HG03108 (cell line): Measurements from ENCODE around the gene ABCC1.
"Not testable (repeated sequence)": the region's sequence is repeated elsewhere in the genome, so short reads cannot be mapped to it uniquely, and the experiment has no call there.

Source experiments
- ATAC-seq: cut with Tn5 transposase; IDR thresholded peaks from one replicate; pipeline ENCODE4 v1.9.1; 2021; ENCODE audit warnings: moderate library complexity; ENCODE audit not compliant: unreplicated experiment

ABCC1 gene

GRCh38 chr16:16102738-16103137 is 153.3 kb downstream of the ABCC1 start:
- no peak for ATAC-seq

GRCh38 chr16:16104132-16104803 is 154.9 kb downstream of the ABCC1 start:
- ATAC-seq: not testable (repeated sequence)

DNA sequence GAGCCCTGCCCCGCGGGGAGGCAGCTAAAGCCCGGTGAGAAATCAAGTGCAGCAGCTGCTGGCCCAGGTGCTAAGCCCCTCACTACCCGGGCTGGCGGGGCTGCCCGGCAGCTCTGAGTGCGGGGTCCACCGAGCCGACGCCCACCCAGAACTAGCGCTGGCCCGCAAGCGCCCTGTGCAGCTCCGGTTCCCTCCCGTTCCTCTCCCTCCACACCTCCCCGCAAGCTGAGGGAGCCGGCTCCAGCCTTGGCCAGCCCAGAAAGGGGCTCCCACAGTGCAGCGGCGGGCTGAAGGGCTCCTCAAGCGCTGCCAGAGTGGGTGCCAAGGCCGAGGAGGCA is 155.4 kb downstream of the ABCC1 start:
- not testable (repeated sequence) for ATAC-seq

DNA sequence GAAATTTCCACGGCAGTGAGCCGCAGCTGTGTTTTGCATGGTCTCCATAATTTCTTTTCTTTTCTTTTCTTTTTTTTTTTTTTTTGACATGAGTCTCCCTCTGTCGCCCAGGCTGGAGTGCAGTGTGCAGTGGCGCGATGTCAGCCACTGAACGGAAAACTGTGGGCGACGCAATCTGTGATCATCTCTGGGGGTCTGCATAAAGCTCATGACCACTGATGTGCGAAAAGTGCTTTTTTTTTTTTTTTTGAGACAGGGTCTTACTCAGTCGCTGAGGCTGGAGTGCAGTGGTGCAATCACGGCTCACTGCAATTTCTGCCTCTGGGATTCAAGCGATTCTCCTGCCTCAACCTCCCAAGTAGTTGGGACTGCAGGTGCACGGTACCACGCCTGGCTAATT is 156.2 kb downstream of the ABCC1 start:
- ATAC-seq: no peak

DNA sequence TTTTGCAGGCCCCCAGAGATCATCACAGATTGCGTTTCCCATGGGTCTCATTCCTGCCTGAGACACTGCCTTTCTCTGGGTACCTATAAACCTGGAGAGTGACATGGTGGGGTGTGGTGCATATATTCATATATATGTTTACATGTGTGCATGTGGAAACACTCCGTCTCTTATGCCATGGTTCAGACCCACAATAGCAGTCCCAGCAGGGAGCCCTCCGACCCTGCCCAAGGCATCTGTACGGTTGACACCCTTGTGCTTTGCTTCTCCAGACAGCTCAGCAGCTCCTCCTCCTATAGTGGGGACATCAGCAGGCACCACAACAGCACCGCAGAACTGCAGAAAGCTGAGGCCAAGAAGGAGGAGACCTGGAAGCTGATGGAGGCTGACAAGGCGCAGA is 157.1 kb downstream of the ABCC1 start:
- ATAC-seq: no peak

- no peak for ATAC-seq
Measured at GRCh38 chr16:16107839-16108238, 158.4 kb downstream of the ABCC1 start.

- no peak for ATAC-seq
Measured at GRCh38 chr16:16108759-16109158, 159.3 kb downstream of the ABCC1 start.

DNA sequence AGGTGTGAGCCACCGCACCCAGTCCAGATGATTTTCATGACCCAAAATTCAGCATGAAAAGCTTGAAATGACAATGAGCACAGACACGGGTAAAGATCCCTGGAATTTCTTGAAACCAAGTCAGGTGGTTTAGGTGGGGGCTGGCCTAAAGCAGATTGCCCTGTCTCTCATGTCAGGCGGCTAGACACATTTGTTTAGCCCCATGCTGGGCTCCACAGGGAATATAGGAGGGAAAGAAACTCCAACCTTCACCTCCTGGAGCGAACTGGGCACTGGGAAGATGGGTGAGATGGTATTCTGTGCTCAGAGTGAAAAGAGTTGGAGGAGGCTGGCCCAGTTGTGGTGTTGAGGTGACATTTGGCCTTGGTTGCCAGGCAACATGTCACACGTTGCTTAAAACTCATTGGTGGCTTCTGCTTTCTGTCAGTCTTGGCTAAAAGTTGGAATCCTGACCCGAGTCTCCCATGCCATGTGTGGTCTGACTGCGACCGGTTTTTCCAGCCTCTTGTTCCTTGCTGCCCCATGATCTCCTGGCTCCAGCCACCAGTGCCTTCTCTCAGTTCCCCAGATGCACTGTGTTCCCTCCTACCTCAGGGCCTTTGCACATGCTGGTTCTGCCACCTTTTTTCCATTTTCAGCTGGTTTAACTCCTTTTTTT is 160.2 kb downstream of the ABCC1 start:
- no peak for ATAC-seq

GRCh38 chr16:16110111-16110490 is 160.7 kb downstream of the ABCC1 start:
- ATAC-seq: no peak

GRCh38 chr16:16111639-16112038 is 162.2 kb downstream of the ABCC1 start:
- no peak for ATAC-seq

DNA sequence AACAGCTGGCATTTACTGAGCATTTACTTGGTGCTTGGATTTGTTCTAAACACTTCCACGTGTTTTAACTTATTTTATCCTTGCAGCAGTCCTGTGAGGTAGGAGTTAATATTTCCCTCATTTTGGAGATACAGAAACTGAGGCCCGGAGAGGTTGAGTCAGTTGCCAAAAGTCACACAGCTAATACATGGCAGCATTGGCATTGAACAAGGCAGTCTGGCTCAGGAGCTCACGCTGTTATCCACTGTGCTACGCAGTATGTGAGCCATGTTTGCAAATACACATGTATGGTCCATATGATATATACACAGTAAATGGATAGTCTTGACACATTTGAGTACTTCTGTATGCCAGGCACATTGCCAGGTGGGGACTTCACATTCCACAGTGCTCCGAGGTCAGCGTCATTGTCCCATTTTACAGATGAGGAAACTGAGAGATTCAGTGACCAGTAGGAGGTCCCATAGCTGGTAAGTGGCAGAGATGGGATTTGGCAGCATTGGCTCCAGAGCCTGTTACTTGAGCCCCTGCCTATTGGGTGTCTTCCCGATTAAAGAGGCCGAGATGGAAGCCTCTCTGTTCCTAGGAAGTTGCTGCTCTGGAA is 163.1 kb downstream of the ABCC1 start:
- no peak for ATAC-seq

- ATAC-seq: no peak
Measured at GRCh38 chr16:16113076-16113475, 163.7 kb downstream of the ABCC1 start.

- ATAC-seq: no peak
Measured at GRCh38 chr16:16116841-16117240, 167.4 kb downstream of the ABCC1 start.

- no peak for ATAC-seq
Measured at GRCh38 chr16:16118337-16118736, 168.9 kb downstream of the ABCC1 start.

DNA sequence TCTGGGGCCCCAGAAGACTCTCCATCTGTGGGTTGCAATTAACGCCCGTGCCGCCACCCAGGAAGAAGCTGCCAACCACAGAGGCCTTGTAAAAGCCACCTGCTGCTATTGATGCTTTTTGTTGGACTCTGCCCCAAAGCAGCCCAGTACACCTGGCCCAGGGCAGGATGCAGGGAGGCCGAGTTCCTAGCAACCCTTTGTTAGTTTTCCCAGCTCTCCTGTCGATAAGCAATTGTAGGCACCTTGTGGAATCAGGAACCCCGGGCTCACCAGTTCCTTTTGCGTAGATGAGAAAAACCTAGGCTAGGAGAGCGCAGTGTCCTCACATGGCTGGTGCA is 170.6 kb downstream of the ABCC1 start:
- ATAC-seq: no peak

DNA sequence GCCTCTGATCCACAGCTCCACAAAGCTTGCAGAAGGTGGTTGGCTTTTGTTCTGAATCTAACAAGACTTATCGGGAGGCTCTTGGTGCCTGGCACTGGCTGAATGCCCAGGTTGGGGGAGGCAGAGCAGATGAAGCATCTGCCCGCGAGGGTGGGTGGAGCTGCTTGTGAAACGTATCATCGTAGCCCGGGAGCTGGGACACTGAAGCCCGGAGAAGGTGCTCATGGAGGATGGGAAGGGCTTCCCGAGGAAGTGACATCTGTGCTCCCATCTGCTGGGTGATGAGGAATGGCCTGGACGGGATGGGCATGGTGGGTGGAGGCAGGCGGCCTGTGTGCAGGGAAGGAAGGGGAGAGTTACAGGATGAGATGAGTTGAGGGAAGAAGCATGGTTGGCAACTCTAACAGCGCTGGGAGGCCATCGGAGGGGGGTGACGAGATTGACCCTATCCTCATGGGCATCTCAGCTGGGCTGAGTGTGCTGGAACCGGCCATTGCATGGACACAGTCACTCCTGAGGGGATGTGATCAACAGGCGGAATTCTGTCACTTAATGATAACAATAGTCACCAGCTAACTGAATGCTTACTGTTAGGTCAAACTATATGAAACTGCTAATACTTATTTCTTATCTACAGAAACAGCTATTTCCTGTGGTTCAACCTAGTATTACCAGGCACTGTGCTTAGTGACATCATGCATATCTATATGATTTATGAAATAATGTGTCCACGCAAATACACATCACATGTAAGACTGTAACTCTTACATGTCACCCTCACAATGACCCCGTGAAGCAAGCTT is 171.2 kb downstream of the ABCC1 start:
- ATAC-seq: no peak

GRCh38 chr16:16121185-16121727 is 171.8 kb downstream of the ABCC1 start:
- no peak for ATAC-seq

- ATAC-seq: no peak
Measured at GRCh38 chr16:16122264-16122663, 172.8 kb downstream of the ABCC1 start.

- no peak for ATAC-seq
Measured at GRCh38 chr16:16124438-16124837, 175.0 kb downstream of the ABCC1 start.

- ATAC-seq: no peak
Measured at GRCh38 chr16:16124974-16125373, 175.6 kb downstream of the ABCC1 start.

- ATAC-seq: no peak
Measured at GRCh38 chr16:16126896-16127295, 177.5 kb downstream of the ABCC1 start.
